ENCODE data around the gene DNAAF9.

DNA sequence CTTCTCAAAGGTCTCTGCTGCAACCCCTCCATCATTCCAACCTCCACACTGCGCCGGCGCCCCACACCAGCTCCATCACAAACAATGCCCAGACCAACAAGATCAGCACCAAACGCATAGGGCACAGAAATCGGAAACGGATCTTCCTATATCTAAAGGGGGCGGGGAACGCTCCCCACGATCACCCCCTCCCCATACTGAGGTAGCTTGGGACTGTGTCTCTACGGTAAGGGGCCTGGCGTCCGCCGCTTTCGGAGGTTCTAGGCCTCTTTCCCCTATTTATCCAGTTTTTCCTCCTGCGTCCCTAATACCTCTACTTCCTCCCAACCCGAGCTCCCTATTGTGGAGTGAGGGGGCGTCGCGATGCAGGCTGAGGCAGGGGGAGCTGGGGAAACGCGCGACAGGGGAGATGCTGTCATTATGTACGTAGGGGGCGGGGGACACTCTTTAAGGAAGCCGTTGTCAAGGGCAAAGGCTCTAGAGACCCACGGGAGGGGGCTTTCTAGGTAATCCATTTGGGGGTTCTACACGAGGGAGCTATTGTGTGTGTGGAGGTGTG lies 909 bp downstream of the DNAAF9 start:
- TF ChIP-seq, protein P1, sequence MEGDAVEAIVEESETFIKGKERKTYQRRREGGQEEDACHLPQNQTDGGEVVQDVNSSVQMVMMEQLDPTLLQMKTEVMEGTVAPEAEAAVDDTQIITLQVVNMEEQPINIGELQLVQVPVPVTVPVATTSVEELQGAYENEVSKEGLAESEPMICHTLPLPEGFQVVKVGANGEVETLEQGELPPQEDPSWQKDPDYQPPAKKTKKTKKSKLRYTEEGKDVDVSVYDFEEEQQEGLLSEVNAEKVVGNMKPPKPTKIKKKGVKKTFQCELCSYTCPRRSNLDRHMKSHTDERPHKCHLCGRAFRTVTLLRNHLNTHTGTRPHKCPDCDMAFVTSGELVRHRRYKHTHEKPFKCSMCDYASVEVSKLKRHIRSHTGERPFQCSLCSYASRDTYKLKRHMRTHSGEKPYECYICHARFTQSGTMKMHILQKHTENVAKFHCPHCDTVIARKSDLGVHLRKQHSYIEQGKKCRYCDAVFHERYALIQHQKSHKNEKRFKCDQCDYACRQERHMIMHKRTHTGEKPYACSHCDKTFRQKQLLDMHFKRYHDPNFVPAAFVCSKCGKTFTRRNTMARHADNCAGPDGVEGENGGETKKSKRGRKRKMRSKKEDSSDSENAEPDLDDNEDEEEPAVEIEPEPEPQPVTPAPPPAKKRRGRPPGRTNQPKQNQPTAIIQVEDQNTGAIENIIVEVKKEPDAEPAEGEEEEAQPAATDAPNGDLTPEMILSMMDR (IDR thresholded peaks at IDR 0.05) = no peak
- TF ChIP-seq EZH2phosphoT487 (IDR thresholded peaks at IDR 0.05) = no peak

Measured in neural progenitor cell (in vitro differentiated cells).